Measurements from ENCODE around the gene MYOZ3. TPM values are rescaled to one million over a fixed set of nuclear protein-coding genes. Genes with fewer than 3 reads are reported as not detected.
A peak's percentile ranks its signal among the peaks of the same experiment; 100 is the strongest.

MYOZ3 gene
- total and polyA plus RNA-seq, 10 donors: 0.04 to 1.2 (median 0.32) TPM; not detected in 1

DNA sequence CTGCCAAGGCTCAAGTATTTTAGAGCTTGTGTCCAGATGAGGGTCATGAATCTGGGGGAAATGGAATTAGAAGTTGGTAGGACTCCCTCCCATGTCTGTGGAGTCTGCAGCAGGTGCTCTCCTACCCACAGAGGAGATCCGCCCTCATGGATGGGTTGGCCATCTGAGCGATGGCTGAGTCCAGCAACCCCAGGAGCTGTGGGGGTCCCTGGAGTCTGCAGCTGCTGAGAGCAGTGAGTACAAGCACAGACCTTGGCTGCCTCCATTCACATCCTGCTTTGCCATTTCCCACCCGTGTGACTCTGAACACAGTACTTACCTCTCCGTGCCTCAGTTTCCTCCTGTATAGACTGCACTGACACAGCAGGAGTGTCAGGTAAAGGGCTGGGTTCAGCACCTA lies 46.4 kb upstream of the MYOZ3 start:
- TF ChIP-seq, protein P1, sequence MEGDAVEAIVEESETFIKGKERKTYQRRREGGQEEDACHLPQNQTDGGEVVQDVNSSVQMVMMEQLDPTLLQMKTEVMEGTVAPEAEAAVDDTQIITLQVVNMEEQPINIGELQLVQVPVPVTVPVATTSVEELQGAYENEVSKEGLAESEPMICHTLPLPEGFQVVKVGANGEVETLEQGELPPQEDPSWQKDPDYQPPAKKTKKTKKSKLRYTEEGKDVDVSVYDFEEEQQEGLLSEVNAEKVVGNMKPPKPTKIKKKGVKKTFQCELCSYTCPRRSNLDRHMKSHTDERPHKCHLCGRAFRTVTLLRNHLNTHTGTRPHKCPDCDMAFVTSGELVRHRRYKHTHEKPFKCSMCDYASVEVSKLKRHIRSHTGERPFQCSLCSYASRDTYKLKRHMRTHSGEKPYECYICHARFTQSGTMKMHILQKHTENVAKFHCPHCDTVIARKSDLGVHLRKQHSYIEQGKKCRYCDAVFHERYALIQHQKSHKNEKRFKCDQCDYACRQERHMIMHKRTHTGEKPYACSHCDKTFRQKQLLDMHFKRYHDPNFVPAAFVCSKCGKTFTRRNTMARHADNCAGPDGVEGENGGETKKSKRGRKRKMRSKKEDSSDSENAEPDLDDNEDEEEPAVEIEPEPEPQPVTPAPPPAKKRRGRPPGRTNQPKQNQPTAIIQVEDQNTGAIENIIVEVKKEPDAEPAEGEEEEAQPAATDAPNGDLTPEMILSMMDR (IDR thresholded peaks at IDR 0.05 in 8 of 11, conservative IDR thresholded peaks at IDR 0.05 in 3 of 11): no peak
- TF ChIP-seq POLR2AphosphoS5 (IDR thresholded peaks at IDR 0.05) (no peak), POLR2A (IDR thresholded peaks at IDR 0.05) (no peak)
- Histone ChIP-seq H3K4me1 (peaks cover 29 to 100% (median 61%) of the 10 kb centered on the region in 6 donors), H3K9me3 (no peaks in the 10 kb centered on the region), H3K27me3 (replicated peaks in 1 of 7) (peaks cover 0 to 6% (median 0%) of the 10 kb centered on the region in 7 donors), H3K36me3 (no peaks in the 10 kb centered on the region), H3K27ac (peak overlapping the region in 6 of 8 donors; percentile 27 to 72 (median 62)), H3K4me3 (no peak overlapping the region)
- no peak for DNase-seq
- 76 to 88% (median 84%) methylated on average over 4 of the region's 4 CpGs for WGBS, 5 donors
- intact Hi-C loops (cut with DNase I; ENCODE audit: low total_unique reads): no loop called here

DNA sequence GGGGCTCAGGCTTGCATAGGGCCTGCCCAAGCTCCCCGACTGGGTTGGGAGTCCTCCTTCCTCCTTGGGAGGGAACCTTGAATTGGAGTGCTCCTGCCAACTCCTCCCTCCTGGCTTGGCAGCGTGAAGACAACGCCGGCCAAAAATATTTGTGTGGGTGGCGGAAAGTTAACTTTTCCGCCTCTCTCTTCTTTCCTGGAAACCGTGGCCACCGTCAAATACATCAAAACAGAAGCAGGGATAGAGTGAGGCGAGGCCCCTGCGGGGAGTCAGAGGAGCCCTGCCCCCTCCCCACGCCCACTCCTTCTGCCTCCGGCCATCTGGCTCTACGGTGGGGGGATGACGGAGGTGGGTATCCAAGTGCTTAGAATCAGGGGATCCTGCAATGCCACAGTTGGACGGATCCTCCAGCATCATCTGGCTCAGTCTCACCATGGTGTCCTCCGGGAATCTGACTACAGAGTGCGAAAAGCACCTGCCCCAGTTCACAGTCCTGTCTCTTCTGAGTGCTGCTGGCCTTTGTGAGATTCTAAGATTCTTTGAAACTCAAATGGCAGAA lies 45.8 kb upstream of the MYOZ3 start:
- WGBS, 5 donors: 51 to 58% (median 54%) methylated on average over 14 to 17 of the region's 17 CpGs
- H3K4me3 ChIP-seq: no peak overlapping the region
- DNase-seq: no peak
- H3K27me3 ChIP-seq (replicated peaks in 1 of 7): peaks cover 0 to 6% (median 0%) of the 10 kb centered on the region in 7 donors
- intact Hi-C loops (cut with DNase I; ENCODE audit: low total_unique reads): no loop called here
- H3K9me3 ChIP-seq: no peaks in the 10 kb centered on the region
- no peaks in the 10 kb centered on the region for H3K36me3 ChIP-seq
- H3K4me1 ChIP-seq: peaks cover 29 to 100% (median 67%) of the 10 kb centered on the region in 6 donors
- peak overlapping the region; percentile 27 to 72 (median 52) for H3K27ac ChIP-seq
- no peak for TF ChIP-seq POLR2A (IDR thresholded peaks at IDR 0.05)
- TF ChIP-seq POLR2AphosphoS5 (IDR thresholded peaks at IDR 0.05): peak in 2 of 3 donors; percentile 43 to 50
- TF ChIP-seq, protein P1 (IDR thresholded peaks at IDR 0.05 in 8 of 11, conservative IDR thresholded peaks at IDR 0.05 in 3 of 11): no peak

DNA sequence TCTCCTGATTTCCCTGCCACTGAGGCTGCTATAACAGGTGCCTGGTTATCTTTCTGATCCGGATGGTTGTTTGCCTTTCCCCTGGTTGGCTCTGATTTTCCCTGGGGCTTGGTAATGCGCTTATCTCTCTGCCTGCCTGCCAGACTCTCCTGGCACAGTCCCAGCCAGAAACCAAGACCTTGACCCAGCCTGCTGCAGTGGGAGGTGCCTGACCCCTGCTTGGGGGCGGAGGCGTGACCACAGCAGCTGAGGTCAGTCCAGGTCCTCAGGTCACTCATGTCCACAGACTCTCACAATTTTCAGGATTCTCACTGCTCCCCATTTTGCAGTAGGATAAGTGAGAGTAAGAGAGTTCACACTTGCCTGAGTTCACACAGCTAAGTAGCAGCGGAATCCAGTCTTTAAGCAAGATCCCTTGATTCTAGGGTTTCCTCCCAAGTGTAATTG lies 45.0 kb upstream of the MYOZ3 start:
- intact Hi-C loops (cut with DNase I; ENCODE audit: low total_unique reads): no loop called here
- 43 to 75% (median 51%) methylated on average over 3 to 5 of the region's 5 CpGs for WGBS, 5 donors
- H3K27me3 ChIP-seq (replicated peaks in 1 of 7): peaks cover 0 to 6% (median 0%) of the 10 kb centered on the region in 7 donors
- TF ChIP-seq, protein P1 (IDR thresholded peaks at IDR 0.05 in 8 of 11, conservative IDR thresholded peaks at IDR 0.05 in 3 of 11): no peak
- TF ChIP-seq POLR2AphosphoS5 (IDR thresholded peaks at IDR 0.05): peak; percentile 75 to 85 (median 76)
- DNase-seq: no peak
- no peaks in the 10 kb centered on the region for H3K9me3 ChIP-seq
- no peaks in the 10 kb centered on the region for H3K36me3 ChIP-seq
- H3K4me3 ChIP-seq: no peak overlapping the region
- H3K4me1 ChIP-seq: peaks cover 29 to 95% (median 69%) of the 10 kb centered on the region in 6 donors
- H3K27ac ChIP-seq: peak overlapping the region in 7 of 8 donors; percentile 27 to 72 (median 62)

DNA sequence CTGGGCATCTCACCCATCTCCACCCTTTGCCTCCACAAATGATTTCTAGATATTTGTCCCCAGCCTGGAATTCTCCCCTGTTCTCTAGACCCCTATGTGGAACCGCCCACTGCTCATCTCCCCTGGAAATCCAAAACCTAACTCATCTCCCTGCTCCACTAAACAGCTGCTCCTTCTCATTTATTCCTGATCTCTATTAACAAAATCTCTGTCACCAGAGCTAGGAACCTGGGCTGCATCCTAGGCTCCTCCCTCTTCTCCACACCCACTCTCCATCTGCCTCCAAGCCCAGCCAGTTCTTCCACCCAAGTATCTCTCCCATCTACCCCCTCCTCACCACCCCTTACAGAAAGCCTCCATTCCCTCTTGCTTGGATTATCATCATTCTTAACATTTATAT lies 44.5 kb upstream of the MYOZ3 start:
- no peaks in the 10 kb centered on the region for H3K36me3 ChIP-seq
- WGBS, 5 donors: 91 to 100% (median 93%) methylated on average over 1 of the region's 1 CpG
- peaks cover 0 to 6% (median 0%) of the 10 kb centered on the region in 7 donors for H3K27me3 ChIP-seq (replicated peaks in 1 of 7)
- no peak for TF ChIP-seq POLR2A (IDR thresholded peaks at IDR 0.05)
- TF ChIP-seq POLR2AphosphoS5 (IDR thresholded peaks at IDR 0.05): no peak
- TF ChIP-seq, protein P1 (IDR thresholded peaks at IDR 0.05 in 8 of 11, conservative IDR thresholded peaks at IDR 0.05 in 3 of 11): no peak
- H3K4me3 ChIP-seq: no peak overlapping the region
- H3K27ac ChIP-seq: peak overlapping the region in 6 of 8 donors; percentile 26 to 72 (median 62)
- intact Hi-C loops (cut with DNase I; ENCODE audit: low total_unique reads): no loop called here
- H3K4me1 ChIP-seq: peaks cover 29 to 90% (median 69%) of the 10 kb centered on the region in 6 donors
- no peaks in the 10 kb centered on the region for H3K9me3 ChIP-seq
- DNase-seq: no peak

Measured in spleen (tissue), 11 donors.